HG03060 (cell line): ENCODE measurements around the gene UBN1.

Source experiments
- ATAC-seq: cut with Tn5 transposase; IDR thresholded peaks from one replicate; pipeline ENCODE4 v1.9.1; 2021; ENCODE audit warnings: low read depth, moderate number of reproducible peaks; ENCODE audit not compliant: unreplicated experiment

Gene UBN1, protein sequence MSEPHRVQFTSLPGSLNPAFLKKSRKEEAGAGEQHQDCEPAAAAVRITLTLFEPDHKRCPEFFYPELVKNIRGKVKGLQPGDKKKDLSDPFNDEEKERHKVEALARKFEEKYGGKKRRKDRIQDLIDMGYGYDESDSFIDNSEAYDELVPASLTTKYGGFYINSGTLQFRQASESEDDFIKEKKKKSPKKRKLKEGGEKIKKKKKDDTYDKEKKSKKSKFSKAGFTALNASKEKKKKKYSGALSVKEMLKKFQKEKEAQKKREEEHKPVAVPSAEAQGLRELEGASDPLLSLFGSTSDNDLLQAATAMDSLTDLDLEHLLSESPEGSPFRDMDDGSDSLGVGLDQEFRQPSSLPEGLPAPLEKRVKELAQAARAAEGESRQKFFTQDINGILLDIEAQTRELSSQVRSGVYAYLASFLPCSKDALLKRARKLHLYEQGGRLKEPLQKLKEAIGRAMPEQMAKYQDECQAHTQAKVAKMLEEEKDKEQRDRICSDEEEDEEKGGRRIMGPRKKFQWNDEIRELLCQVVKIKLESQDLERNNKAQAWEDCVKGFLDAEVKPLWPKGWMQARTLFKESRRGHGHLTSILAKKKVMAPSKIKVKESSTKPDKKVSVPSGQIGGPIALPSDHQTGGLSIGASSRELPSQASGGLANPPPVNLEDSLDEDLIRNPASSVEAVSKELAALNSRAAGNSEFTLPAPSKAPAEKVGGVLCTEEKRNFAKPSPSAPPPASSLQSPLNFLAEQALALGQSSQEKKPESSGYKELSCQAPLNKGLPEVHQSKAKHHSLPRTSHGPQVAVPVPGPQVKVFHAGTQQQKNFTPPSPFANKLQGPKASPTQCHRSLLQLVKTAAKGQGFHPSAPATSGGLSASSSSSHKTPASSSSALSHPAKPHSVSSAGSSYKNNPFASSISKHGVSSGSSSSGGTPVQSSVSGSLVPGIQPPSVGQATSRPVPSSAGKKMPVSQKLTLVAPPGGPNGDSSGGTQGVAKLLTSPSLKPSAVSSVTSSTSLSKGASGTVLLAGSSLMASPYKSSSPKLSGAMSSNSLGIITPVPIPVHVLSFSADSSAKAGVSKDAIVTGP (N-terminal part only)

GRCh38 chr16:4846901-4847773 is at the start of gene UBN1, which contains the start of gene GLYR1:
TSS of gene UBN1 (plus strand) at chr16:4847481. CDS start at chr16:4852918, 5,437 bp downstream.
TSS of gene GLYR1 (minus strand) at chr16:4847288. CDS start at chr16:4847265, 23 bp downstream.
- ATAC-seq = peak; percentile 66

DNA sequence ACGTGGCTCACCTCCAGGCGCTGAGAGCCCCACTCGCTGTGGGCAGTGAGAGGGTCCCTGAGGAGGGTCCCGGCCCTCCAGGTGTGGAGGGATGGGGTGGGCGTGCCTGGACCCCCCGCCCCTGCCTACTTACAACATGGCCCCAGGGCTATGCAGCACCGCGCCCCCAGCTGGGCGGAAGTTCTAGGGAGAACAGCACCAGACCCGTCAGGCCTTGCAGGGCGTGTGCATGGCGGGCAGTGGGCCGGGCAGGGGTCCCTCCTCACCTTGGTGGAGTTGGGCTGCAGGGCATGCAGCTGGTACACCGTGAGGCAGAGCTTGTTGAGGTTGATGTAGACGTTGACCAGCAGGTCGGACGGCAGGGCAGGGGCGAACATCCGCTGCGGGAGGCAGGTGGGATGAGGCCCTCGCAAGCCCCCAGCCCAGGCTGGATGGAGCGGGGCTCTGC is 49.5 kb upstream of the UBN1 start:
- no peak for ATAC-seq

DNA sequence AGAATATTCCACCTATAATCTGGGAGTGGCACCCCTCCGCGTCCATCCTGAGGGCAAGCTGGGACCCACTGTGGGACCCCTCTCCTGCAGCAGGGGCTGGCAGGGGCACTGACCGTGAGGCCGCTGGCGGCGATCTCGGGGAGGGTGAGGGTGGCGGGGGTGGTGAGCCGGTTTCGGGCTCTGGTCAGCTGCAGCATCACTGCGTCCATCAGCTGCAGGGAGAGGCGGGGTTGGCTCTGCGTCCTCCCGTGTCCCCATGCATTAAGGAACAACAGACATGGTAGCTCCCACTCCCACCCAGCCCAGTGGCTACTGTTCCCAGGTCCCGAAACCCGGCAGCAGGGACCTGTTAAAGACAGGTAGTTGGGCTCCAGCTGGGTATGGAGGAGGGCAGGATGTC is 48.8 kb upstream of the UBN1 start:
- no peak for ATAC-seq

- no peak for ATAC-seq
These were observed 48.0 kb upstream of the UBN1 start for GRCh38 chr16:4799171-4799855.

DNA sequence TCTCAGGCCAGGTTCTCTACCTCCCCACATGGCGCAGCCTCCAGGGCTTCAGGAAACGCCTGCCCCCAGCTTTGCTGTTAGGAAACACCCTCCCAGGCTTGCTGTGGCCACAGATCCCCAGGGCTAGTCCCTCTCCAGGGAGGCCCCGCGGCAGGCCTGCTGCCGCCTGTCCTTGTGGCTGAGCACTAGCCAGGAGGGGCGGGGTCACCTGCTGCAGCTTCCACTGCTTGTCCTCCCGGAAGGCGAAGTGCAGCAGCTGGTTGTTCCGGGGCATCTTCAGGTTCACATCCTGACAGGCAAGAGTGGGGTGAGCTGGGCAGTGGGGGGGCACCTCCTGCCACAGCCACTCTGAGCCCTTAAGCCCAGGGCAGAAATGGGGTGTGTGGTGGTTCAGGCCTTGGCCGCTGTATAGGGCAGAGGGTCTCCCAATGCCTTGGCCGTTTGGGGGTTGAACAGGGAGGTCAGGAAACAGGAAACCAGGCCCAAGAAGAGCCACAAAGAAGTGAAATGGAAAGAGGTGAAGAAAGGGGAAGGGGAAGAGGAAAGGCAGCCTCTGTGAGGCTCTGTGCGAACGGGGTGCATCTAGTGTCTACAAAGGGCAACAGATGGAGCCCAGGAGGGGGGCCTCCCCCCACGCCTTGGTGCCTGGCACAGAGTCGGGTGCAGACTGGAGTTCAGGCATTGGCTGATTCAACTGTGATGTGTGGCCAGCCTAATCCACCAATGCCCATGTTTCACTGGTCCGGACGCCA is 46.8 kb upstream of the UBN1 start:
- no peak for ATAC-seq

DNA sequence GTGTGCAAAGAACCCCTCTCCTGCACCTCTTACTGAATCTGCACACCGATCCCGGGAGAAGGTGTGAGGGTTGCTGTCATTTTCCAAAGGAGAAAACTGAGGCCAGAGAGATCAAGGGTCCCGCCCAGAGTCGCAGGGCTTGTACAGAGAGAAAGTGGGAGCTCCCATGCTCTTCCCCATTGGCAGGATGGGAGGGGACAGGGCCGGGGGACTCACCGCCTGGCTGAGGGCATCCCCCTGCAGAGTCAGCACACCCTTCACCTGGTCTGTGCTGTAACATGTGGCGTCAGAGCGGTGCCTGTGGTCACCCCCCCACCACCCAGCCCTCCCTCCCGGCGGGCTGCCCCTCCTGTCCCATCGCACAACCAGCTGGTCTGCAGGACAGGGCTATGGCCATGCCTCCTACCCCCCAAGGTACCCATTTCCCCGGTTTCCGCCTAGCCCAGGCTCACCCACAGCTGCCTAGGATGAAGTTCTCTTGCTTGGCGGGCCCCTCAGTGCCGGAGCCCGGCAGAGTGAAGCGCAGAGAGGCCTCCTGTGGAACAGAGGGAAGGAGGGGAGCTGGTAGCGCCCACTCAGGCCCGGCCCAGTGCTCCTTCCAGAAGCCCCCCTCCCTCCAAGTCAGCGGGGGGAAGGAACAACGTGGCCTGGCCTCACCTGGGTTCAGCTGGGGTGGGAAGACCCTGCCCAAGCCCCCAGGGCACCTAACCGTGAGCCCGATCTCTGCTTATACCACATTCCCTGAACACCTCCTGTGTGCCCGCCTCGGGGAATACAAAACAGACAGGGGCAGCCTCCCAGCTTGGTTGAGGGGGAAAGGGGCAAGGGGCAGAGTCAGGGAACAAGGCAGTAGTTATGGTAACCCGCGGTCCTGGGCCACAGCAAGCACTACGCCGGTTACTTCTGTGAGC is 46.0 kb upstream of the UBN1 start:
- ATAC-seq = no peak

- peak; percentile 14 for ATAC-seq
These were observed 45.2 kb upstream of the UBN1 start, which contains the start of gene ROGDI for GRCh38 chr16:4801962-4802658. TSS of gene ROGDI (minus strand) at chr16:4802633. CDS start at chr16:4802571, 62 bp downstream.

DNA sequence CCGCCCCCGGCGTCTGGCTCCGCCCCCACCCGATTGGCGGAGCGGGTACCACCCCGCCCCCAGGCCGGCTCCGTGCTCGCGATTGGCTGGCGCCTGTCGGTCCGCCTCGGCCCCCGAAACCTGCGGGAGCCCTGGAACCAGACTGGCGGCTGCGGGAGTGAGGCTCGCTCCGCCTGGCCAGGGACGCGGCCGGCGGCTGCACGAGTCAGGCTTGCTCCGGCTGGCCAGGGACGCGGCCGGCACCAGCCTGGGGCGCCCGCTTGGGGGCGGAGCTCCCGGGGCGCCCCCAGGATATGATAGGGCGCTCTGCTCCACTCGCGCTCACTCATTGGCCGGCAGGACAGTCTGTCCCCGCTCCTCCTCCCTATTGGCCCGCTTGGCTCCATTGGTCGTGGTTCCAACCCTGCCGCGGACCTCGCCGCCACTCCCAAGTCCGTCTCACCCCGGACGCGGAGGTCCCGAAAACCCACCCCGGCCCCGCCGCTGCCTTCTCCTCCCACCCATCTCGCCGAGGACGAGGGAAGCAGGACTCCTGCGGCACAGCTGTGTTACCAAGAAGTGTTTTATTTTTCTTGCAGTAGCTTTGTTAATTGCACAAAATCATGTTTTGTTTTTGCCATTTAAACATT is 44.5 kb upstream of the UBN1 start:
- ATAC-seq = peak; percentile 95

DNA sequence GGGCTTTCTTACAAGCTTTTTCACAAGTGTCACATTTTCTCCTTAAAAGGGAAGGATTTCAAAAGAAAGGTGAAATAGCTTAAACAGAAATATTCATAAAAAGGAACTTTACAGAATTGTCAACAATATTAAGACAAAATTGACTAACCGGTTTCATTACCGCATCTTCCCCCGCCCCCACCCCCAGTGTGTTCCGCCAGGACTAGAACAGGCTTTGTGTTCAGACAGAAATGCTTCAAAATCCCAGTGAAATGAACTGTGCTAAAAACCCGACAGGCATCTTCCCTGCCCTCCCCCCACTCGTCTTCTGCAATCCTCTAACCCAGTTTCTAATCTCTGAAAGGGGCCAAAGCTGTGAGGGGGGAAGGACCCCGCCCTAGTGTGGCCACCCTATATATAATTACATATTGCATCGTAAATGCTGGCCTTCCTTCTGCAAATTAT is 43.9 kb upstream of the UBN1 start:
- ATAC-seq = no peak

- no peak for ATAC-seq
These were observed 43.2 kb upstream of the UBN1 start for GRCh38 chr16:4803898-4804762.

DNA sequence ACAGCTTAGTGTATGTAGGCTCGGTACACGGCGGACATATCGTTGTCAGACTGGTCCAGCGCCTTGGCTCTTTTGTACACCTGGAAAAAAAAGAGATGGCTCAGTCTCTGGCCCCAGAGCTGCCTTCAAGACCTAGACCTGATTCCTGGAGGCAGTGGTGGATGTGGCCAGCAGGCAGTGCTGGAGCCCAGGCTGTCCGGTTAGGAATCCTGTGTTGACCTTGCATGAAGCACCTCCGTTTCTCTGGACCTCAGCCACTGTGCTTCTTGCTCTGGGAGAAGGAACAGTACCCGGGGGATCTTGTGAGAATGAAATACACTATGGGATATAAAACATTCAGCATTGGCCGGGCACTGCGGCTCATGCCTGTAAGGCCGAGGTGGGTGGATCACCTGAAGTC is 42.0 kb upstream of the UBN1 start:
- ATAC-seq = no peak

DNA sequence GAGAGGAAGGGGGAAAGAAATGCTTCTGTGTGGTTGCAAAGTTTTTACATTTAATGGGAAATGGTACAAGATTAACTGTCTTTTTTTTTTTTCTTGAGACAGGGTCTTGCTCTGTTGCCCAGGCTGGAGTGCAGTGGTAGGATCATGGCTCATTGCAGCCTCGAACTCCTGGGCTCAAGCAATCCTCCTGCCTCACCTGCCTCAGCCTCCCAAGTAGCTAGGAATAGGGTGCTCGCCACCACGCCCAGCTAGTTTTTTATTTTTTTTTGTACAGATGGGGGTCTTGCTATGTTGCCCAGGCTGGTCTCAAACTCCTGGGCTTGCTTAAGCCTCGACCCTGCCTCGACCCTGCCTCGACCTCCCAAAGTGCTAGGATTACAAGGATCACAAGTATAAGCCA is 41.0 kb upstream of the UBN1 start:
- ATAC-seq = no peak

DNA sequence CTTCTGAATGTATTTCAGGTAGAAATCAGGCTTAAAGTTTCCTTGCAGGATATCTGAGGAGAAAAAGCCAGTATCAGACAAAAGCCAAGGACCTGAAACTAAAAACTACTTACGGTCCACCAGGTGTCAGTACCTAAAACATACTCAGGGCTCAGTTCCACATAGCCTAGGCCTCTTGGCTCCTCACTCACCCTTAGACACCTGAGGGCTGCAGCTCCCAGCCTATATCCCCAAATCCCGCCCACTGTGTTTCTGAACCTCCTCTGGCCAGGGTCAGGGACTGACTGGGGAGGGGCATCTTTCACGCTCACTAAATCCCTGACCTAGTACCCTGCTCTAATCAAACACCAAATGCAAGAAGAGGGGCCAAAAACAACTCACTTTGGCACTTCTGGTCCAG is 36.0 kb upstream of the UBN1 start:
- ATAC-seq = no peak

DNA sequence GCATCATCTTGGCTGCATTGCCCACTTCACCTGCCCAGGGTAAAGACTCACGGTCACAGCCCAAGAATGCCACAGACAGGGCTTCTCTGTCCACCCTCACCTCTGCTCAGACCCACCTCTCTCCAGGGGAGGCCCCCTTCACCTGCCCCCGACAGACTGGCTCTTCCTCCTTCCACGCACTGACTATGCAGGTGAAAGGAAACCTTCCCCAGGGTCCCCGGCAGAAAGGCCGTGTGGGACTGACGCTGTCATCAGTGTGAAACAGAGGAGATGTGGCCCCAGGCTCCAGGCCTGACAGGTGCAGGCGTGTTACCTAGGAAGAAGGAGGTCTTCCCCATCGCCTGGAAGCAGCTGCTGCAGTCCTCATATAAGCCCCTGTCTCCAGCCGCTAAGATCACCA is 35.5 kb upstream of the UBN1 start:
- no peak for ATAC-seq

DNA sequence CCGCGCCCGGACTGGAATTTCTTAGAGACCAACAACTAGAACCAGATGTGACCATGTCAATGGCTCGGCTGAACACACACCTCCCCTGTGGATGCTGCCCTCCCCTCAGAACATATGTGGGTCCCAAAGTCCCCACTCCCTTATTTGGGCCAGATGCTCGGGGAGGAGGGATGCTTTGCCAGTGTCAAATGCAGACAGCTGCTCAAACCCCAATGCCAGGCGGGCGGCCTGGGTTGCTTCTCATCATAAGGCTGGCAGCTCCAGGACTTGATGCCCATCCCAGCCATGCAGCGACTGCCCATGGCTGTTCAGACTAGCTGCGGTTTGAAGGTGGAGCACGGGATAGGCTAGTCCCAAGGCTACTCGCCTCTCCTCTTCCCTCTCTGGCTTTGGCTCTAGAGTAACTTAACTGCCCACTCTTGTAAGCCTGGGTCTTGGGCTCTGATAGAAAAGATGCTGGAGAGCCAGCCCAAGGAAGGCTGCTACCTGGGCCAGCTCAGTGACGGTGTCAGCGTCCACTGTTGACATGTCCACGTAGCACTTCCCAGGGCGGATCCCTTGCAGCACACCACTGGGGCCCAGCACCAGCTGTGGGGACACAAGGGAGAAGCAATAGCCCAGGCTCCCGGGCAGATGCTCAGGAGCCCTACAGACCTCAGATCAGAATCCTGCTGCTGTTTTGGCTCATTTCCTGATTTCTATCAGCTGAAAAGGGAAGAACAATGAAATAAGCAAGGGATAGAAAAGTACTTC is 33.9 kb upstream of the UBN1 start:
- no peak for ATAC-seq
